Right cardiac atrium (tissue), 5 donors: ENCODE data around the gene PBX4. TPM values are rescaled to one million over a fixed set of nuclear protein-coding genes. Genes with fewer than 3 reads are reported as not detected.
A peak's percentile ranks its signal among the peaks of the same experiment; 100 is the strongest.

Experiments used
- ATAC-seq, 2 donors: fragments of 200-7000 bp; cut with Tn5 transposase; one replicate each; pipeline versions ENCODE4 v1.8.0 to v1.9.1; 2020; ENCODE audit warnings: moderate library complexity in 2 of 2, mild to moderate bottlenecking in 1 of 2
- DNase-seq, 3 donors: peaks; one replicate each; pipeline ENCODE4 v3.0.0-alpha.2; 2020
- H3K27ac ChIP-seq: one replicate; pipeline ENCODE4 v1.5.1; 2013; ENCODE audit warnings: mild to moderate bottlenecking, low read length, control low read depth, moderate library complexity
- H3K27me3 ChIP-seq: one replicate; pipeline ENCODE4 v1.6.1; 2013; ENCODE audit not compliant: control insufficient read depth, insufficient read depth
- H3K4me1 ChIP-seq: one replicate; pipeline ENCODE4 v1.6.1; 2013; ENCODE audit warnings: low read length; ENCODE audit not compliant: control insufficient read depth, insufficient read depth
- H3K4me3 ChIP-seq: one replicate; pipeline ENCODE4 v1.5.1; 2013; ENCODE audit warnings: low read length, control low read depth
- H3K9me3 ChIP-seq: one replicate; pipeline ENCODE4 v1.6.1; 2013; ENCODE audit warnings: low read length; ENCODE audit not compliant: control insufficient read depth
- WGBS: extraction: QIAGEN DNeasy Blood & Tissue Kit; methylation state at CpG from one replicate; pipeline ENCODE4 v1.1.7; 2013; 5-methylcytosine and 5-hydroxymethylcytosine counted together
- intact Hi-C, 4 donors: fragments of 100-400 bp; cut with DNase I; formaldehyde crosslinking; loops; one replicate each; pipeline versions ENCODE4 v1.11.0 to v1.14.0; 2022 to 2023
- polyA plus RNA-seq: library from polyadenylated mRNA; stranded (reverse); fragments of 200-250 nt; gene quantifications from one replicate; pipeline ENCODE4 v1.2.3, GENCODE V29; 2013
- total RNA-seq, 4 donors: library from RNA; stranded (reverse); fragmentation: NEBNext Ultra II Directional; extraction: Animal tissue kit (Norgen Biotek cat#: 25700); gene quantifications; one replicate each; pipeline ENCODE4 v1.2.1, GENCODE V29; 2021
- donor health status: healthy with polysubstance abuse.
- donor health status: DM: no; HTN: yes; CAD: no.
- donor health status: DM: no; HTN: no; CAD: no.
- donor health status: DM: no; HTN: yes; CAD: no; lungs with severe emphysema.
- donor health status: DM: yes; HTN: yes; CAD: no.

The PBX4 gene
- total and polyA plus RNA-seq, 5 donors: 0.36 to 0.56 TPM; not detected in 3

DNA sequence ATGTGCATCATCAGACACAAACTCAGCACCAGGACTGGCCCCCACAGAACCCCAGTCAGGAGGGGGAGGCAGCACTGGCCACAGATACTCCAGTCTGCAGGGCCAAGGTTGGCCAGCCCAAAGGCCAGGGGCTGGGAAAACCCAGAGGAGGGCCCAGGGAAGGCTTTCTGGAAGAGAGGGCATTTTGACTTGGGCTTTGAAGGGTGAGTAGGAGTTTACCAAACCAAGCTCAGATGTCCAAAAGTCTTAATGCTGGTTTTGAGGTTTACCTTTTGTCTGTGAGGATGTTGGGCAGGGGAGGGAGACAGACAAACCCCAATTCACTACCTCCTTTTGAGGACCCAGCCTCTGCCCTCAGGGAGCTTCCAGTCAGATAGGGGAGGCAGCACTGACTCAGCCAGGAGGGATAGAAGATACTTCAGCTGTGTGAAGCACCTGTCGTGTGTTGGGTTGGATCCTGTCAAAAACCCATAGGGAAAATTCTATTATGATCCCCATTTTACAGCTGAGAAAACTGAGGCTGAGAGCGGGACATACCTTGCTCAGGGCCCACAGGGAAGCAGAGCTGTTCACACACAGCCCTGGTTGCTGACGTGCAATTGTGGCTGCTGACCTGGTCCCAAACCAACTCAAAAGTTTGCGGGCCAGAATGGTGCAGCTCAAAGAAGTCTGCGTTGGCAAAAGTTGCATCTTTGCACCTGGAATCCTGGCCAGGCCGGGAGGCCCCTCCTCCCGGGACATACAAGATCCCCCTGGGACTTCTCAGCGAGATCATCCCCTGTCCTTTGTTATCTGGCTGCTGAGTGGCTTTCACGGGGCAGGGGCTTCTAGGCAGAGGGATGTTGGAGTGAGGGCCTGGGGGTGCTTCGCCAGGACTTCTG lies 67.3 kb downstream of the PBX4 start:
- H3K9me3 ChIP-seq: no peaks in the 10 kb centered on the region
- ATAC-seq (no peak), DNase-seq (no peak)
- H3K27ac ChIP-seq: no peak overlapping the region
- intact Hi-C loops: loop anchor here in 1 of 4 donors (5.0 kb wide), 1 partner anchor 86 kb away; no protein-coding TSS in a partner anchor
- WGBS: 72% methylated on average over 10 of the region's 10 CpGs
- no peak overlapping the region for H3K4me3 ChIP-seq
- H3K27me3 ChIP-seq: no peaks in the 10 kb centered on the region
- no peaks in the 10 kb centered on the region for H3K4me1 ChIP-seq

DNA sequence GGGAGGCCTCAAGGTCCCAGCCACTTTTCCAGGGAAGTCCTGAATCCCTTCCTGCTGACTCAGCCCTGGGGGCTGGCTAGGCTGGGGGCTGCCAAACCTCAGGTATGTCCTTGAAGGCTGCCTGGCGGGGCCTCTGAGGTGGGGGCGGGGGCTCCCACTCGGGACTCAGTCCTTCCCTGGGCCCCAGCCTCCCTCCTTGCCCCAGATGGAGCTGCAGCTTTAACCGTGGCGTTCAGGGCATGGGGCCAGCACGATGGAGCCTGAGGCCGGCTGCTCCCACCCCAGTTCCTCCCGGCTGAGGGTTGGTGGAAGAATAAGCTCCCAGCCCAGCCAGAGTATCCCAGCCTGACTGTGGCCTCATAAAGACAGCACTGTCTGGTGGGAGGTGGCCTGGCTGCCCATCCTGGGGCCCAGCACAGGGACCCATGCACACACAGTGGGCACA lies 68.0 kb downstream of the PBX4 start:
- WGBS: 42% methylated on average over 8 of the region's 8 CpGs
- no peaks in the 10 kb centered on the region for H3K4me1 ChIP-seq
- no peak overlapping the region for H3K27ac ChIP-seq
- no peaks in the 10 kb centered on the region for H3K27me3 ChIP-seq
- ATAC-seq: no peak
- H3K4me3 ChIP-seq: no peak overlapping the region
- peak in 1 of 3 donors; percentile 34 for DNase-seq
- H3K9me3 ChIP-seq: no peaks in the 10 kb centered on the region
- intact Hi-C loops: loop anchor here in 1 of 4 donors (5.0 kb wide), 1 partner anchor 87 kb away; no protein-coding TSS in a partner anchor

DNA sequence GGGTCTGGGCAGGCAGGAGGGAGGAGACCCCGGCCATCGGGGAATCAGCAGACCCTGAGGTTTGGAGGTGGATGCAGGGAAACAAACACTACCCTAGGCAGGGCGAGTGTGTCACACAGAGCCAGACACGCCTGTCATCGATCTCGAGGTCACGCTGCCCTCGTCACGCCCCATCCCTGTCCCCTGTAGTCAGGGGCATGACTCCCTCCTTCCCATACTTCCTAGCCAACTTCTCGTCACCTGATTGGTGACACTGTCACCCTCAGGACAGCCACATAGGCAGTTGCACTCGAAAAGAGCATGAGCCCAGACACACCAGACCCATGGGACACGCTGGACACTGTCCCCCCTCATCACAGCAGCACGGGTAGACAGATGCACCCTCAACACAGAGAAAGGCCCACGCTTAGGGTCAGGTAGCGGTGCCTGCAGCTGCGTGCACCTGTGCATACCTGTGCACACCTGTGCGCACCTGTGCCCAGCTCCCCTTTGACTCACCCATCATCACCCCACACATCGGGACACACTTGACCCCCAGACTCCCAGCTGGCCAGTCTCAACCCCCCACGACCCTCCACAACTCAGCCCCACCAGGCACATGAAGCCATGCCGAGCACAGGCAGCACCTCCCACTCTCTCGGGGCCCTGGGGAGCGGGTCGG lies 68.6 kb downstream of the PBX4 start:
- intact Hi-C loops: loop anchor here in 1 of 4 donors (5.0 kb wide), 1 partner anchor 87 kb away; no protein-coding TSS in a partner anchor
- ATAC-seq (no peak), DNase-seq (peak in 1 of 3 donors; percentile 34)
- no peaks in the 10 kb centered on the region for H3K27me3 ChIP-seq
- no peaks in the 10 kb centered on the region for H3K4me1 ChIP-seq
- no peak overlapping the region for H3K4me3 ChIP-seq
- 59% methylated on average over 23 of the region's 23 CpGs for WGBS
- no peaks in the 10 kb centered on the region for H3K9me3 ChIP-seq
- no peak overlapping the region for H3K27ac ChIP-seq

DNA sequence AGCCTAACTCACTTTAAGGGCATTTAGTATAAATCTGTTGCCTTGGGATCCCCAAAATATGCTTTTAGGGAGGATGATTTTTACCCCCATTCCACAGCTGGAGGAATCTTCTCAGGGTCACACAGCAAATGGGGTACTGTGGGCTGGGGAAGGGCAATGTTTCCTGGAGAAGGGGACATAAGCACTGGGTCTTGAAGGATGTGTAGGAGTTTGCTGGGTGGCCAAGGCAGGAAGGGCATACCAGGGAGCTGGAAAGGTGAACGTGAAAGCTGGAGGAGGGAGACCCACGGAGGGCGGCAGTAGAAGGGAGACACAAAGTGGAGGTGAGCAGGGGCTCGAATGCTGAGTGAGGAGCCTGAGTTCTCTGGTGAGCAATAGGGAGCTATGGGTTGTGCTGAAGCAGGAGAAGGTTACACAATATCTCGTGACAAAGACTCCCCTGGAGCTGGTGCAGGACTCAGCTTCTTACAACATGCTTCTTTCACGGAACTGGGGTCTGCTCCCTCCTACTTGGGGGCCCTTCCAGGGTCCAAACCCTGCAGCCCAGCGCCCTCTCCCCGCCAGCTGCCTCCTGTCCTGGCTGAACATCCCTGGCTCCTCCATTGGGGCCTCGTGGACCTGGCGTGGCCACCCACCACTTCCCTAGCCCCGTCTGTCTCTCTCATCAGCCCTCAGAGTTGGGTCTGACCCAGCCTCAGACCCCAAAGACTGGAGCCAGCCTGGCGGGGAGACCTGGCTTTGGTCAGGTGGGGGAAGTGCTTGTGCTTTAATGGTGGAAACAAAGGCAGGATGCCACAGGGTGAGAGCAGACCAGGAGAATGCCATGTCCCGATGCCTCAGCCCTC lies 69.3 kb downstream of the PBX4 start:
- DNase-seq: peak in 1 of 3 donors; percentile 31
- no peak for ATAC-seq
- intact Hi-C loops: no loop called here
- Histone ChIP-seq H3K27ac (no peak overlapping the region), H3K9me3 (no peaks in the 10 kb centered on the region), H3K27me3 (no peaks in the 10 kb centered on the region), H3K4me3 (no peak overlapping the region), H3K4me1 (no peaks in the 10 kb centered on the region)
- 67% methylated on average over 13 of the region's 13 CpGs for WGBS

DNA sequence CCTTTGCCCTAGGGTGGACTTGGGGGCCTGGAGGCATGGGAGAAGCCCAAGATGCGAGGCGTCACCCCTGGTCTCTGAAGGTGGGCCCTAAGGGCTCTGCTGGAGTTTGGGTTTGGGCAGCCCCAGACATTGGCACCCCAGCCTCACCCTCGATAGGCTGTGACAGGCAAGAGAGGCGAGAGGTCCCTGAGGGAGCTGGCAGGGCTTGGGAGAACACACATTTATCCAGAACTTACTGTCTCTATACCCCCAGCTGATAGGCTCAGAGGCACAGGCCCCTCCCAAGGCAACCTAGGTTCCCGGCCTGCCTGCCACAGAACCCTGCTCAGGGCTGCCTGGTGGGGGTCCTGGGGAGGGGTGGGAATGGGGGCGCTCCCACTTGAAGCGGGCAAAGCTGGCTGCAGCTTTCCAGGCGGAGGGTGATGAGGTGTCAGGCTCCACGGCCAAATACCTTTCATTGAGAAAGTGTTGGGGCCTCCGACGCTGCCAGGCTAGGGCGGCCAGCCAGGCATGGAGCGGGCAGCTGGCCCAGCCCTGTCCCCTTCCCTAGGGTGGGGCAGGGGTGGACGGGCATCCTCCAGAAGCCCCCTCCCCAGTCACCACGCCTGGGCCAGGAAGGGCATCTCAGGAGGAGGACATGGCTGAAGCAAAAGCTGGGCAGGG lies 70.7 kb downstream of the PBX4 start:
- no peaks in the 10 kb centered on the region for H3K27me3 ChIP-seq
- intact Hi-C loops: no loop called here
- peak in 1 of 3 donors; percentile 44 for DNase-seq
- 44% methylated on average over 15 of the region's 15 CpGs for whole genome bisulfite sequencing
- H3K4me1 ChIP-seq: no peaks in the 10 kb centered on the region
- peak; percentile 57 to 59 for ATAC-seq
- H3K27ac ChIP-seq: no peak overlapping the region
- no peak overlapping the region for H3K4me3 ChIP-seq
- H3K9me3 ChIP-seq: no peaks in the 10 kb centered on the region

DNA sequence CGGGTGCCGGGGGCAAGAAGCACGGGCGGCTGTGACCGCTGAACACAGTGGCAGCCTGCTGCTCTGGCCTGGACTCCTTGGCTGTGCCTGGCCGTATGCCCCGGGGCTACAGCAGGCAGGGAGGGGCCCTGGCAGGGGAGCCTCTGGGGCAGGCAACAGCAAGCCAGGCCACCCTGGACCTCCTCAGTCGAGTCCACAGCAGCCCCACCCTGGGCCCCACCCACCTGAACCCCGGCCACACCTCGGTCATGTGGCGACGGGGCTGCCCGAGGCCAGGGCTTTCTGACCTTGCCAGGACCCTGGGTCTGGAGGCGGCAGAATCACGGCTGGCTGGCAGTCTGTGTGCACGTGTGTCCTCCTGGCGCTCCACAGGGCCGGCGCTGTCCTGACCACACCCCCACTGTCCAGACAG lies 71.7 kb downstream of the PBX4 start:
- intact Hi-C loops: no loop called here
- no peaks in the 10 kb centered on the region for H3K27me3 ChIP-seq
- no peaks in the 10 kb centered on the region for H3K4me1 ChIP-seq
- DNase-seq: peak in 1 of 3 donors; percentile 56
- ATAC-seq: peak; percentile 9 to 37
- H3K27ac ChIP-seq: no peak overlapping the region
- H3K9me3 ChIP-seq: no peaks in the 10 kb centered on the region
- 49% methylated on average over 19 of the region's 19 CpGs for WGBS
- H3K4me3 ChIP-seq: no peak overlapping the region

DNA sequence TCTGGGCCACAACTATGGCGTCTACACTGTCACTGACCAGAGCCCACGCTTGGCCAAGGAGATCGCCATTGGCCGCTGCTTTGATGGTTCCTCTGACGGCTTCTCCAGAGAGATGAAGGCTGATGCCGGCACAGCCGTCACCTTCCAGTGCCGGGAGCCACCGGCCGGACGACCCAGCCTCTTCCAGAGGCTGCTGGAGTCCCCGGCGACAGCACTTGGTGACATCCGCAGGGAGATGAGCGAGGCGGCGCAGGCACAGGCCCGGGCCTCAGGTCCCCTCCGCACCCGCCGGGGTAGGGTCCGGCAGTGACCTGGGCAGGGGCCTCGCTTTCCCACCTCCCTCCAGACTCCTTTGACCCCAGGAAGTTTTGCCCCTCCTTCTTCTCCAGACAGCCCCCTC lies 72.8 kb downstream of the PBX4 start:
- Histone ChIP-seq H3K27ac (no peak overlapping the region), H3K4me3 (no peak overlapping the region), H3K27me3 (no peaks in the 10 kb centered on the region), H3K9me3 (no peaks in the 10 kb centered on the region), H3K4me1 (no peaks in the 10 kb centered on the region)
- WGBS: 93% methylated on average over 23 of the region's 23 CpGs
- DNase-seq (no peak), ATAC-seq (no peak)
- intact Hi-C loops: no loop called here

DNA sequence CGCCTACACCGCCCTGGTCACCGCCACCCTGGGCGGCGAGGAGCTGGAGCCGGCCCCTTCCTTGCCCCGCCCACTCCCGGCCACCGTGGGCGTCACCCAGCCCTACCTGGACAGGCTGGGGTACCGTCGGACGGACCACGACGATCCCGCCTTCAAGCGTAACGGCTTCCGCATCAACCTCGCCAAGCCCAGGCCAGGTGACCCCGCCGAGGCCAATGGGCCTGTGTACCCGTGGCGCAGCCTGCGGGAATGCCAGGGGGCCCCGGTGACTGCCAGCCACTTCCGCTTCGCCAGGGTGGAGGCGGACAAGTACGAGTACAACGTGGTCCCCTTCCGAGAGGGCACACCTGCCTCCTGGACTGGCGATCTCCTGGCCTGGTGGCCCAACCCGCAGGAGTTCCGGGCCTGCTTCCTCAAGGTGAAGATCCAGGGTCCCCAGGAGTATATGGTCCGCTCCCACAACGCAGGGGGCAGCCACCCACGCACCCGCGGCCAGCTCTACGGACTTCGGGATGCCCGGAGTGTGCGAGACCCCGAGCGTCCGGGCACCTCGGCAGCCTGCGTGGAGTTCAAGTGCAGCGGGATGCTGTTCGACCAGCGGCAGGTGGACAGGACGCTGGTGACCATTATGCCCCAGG lies 73.4 kb downstream of the PBX4 start:
- no peaks in the 10 kb centered on the region for H3K9me3 ChIP-seq
- no peaks in the 10 kb centered on the region for H3K27me3 ChIP-seq
- H3K4me1 ChIP-seq: peaks cover 2% of the 10 kb centered on the region
- ATAC-seq: no peak
- H3K27ac ChIP-seq: no peak overlapping the region
- WGBS: 91% methylated on average over 53 of the region's 53 CpGs
- no peak overlapping the region for H3K4me3 ChIP-seq
- DNase-seq: peak in 2 of 3 donors; percentile 43 to 50
- intact Hi-C loops: no loop called here

DNA sequence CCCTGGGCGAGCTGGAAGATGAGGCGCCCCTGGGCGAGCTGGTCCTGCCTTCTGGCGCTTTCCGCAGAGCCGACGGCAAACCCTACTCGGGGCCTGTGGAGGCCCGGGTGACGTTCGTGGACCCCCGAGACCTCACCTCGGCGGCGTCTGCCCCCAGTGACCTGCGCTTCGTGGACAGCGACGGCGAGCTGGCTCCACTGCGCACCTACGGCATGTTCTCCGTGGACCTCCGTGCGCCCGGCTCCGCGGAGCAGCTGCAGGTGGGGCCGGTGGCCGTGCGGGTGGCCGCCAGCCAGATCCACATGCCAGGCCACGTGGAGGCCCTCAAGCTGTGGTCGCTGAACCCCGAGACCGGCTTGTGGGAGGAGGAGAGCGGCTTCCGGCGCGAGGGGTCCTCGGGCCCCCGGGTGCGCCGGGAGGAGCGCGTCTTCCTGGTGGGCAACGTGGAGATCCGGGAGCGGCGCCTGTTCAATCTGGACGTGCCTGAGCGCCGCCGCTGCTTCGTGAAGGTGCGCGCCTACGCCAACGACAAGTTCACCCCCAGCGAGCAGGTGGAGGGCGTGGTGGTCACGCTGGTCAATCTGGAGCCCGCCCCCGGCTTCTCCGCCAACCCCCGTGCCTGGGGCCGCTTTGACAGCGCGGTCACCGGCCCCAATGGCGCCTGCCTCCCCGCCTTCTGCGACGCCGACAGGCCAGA lies 74.1 kb downstream of the PBX4 start:
- 86% methylated on average over 75 of the region's 75 CpGs for WGBS
- H3K27me3 ChIP-seq: no peaks in the 10 kb centered on the region
- intact Hi-C loops: no loop called here
- peaks cover 2% of the 10 kb centered on the region for H3K4me1 ChIP-seq
- peak in 1 of 3 donors; percentile 58 for DNase-seq
- H3K27ac ChIP-seq: no peak overlapping the region
- no peak overlapping the region for H3K4me3 ChIP-seq
- no peak for ATAC-seq
- H3K9me3 ChIP-seq: no peaks in the 10 kb centered on the region
